Activated CD8-positive, alpha-beta memory T cell treated with anti-CD3 and anti-CD28 coated beads, Interleukin-2, amount 50 U/mL, for 24 hours (primary cell): Measurements from ENCODE around the gene CELSR1.
A peak's percentile ranks its signal among the peaks of the same experiment; 100 is the strongest.

Source experiments
- DNase-seq: peaks from one replicate; pipeline ENCODE4 v3.0.0-alpha.2; 2020; ENCODE audit errors: extremely low read depth

The CELSR1 gene

GRCh38 chr22:46349681-46350080 lies 187.7 kb downstream of the CELSR1 start:
- DNase-seq, result no peak

- no peak for DNase-seq
Observed at GRCh38 chr22:46349238-46349637, 188.2 kb downstream of the CELSR1 start.

GRCh38 chr22:46348099-46348695 lies 189.2 kb downstream of the CELSR1 start:
- DNase-seq, result no peak

GRCh38 chr22:46347646-46348045 lies 189.8 kb downstream of the CELSR1 start:
- no peak for DNase-seq

- DNase-seq, result no peak
Observed at GRCh38 chr22:46346680-46347405, 190.6 kb downstream of the CELSR1 start.

- no peak for DNase-seq
Observed at GRCh38 chr22:46340676-46341075, 196.7 kb downstream of the CELSR1 start.

- DNase-seq, result no peak
Observed at GRCh38 chr22:46339956-46340355, 197.5 kb downstream of the CELSR1 start.

- no peak for DNase-seq
Observed at GRCh38 chr22:46338636-46339035, 198.8 kb downstream of the CELSR1 start.

GRCh38 chr22:46337870-46338269 lies 199.6 kb downstream of the CELSR1 start:
- no peak for DNase-seq

- no peak for DNase-seq
Observed at GRCh38 chr22:46336119-46337078, 201.0 kb downstream of the CELSR1 start.

GRCh38 chr22:46335201-46336118 lies 202.0 kb downstream of the CELSR1 start, which contains the start of gene TRMU:
Gene TRMU (plus strand): TSS chr22:46335714. CDS start chr22:46335765, 51 bp downstream.
- DNase-seq, result peak; percentile 38

GRCh38 chr22:46331496-46331895 lies 205.9 kb downstream of the CELSR1 start:
- no peak for DNase-seq

- DNase-seq, result no peak
Observed at GRCh38 chr22:46330426-46330825, 207.0 kb downstream of the CELSR1 start.

GRCh38 chr22:46329616-46330015 lies 207.8 kb downstream of the CELSR1 start:
- DNase-seq, result no peak

- no peak for DNase-seq
Observed at GRCh38 chr22:46328797-46329196, 208.6 kb downstream of the CELSR1 start.

GRCh38 chr22:46327691-46328465 lies 209.5 kb downstream of the CELSR1 start:
- DNase-seq, result no peak

- DNase-seq, result no peak
Observed at GRCh38 chr22:46326066-46326680, 211.2 kb downstream of the CELSR1 start.

- no peak for DNase-seq
Observed at GRCh38 chr22:46323162-46323561, 214.3 kb downstream of the CELSR1 start.

GRCh38 chr22:46322711-46323110 lies 214.7 kb downstream of the CELSR1 start:
- DNase-seq, result no peak
